Kidney (tissue), 14 donors: ENCODE data around the gene LCN2. TPM values are rescaled to one million over a fixed set of nuclear protein-coding genes. Genes with fewer than 3 reads are reported as not detected.
A peak's percentile ranks its signal among the peaks of the same experiment; 100 is the strongest.
"Not testable (repeated sequence)": the region's sequence is repeated elsewhere in the genome, so short reads cannot be mapped to it uniquely, and the experiment has no call there.

Experiments used
- DNase-seq, 5 donors: peaks; one replicate each; pipeline ENCODE4 v3.0.0-alpha.2; 2013 to 2020
- FAIRE-seq: peaks from 2 replicates; lab custom pipeline; 2012; peaks lifted over from hg19 to GRCh38; lab: Jason Lieb, UNC
- H3K27ac ChIP-seq, 2 donors: one replicate each; pipeline ENCODE4 v1.7.0; 2013; ENCODE audit warnings: low read depth in 2 of 2, low read length in 2 of 2, inconsistent platforms in 1 of 2
- H3K27me3 ChIP-seq: one replicate; pipeline ENCODE4 v1.7.1; 2013; ENCODE audit warnings: low read length, inconsistent platforms; ENCODE audit not compliant: control insufficient read depth, insufficient read depth
- H3K36me3 ChIP-seq, 3 donors: one replicate each; pipeline versions ENCODE4 v1.7.0 to v1.7.1; 2013; ENCODE audit warnings: low read length in 3 of 3, control low read depth in 1 of 3, inconsistent platforms in 1 of 3; ENCODE audit not compliant: insufficient read depth in 3 of 3, control insufficient read depth in 2 of 3
- H3K4me1 ChIP-seq, 3 donors: one replicate each; pipeline versions ENCODE4 v1.7.0 to v1.7.1; 2013; ENCODE audit warnings: low read length in 3 of 3, inconsistent platforms in 1 of 3, low read depth in 1 of 3; ENCODE audit not compliant: control insufficient read depth in 2 of 3, insufficient read depth in 2 of 3
- H3K4me3 ChIP-seq, 3 donors: one replicate each; pipeline versions ENCODE4 v1.7.0 to v1.8.1; 2013; ENCODE audit warnings: low read length in 3 of 3, control low read depth in 1 of 3, inconsistent platforms in 1 of 3
- H3K9ac ChIP-seq, 3 donors: one replicate each; pipeline versions ENCODE4 v1.7.0 to v1.7.1; 2013; ENCODE audit warnings: low read length in 3 of 3, control low read depth in 1 of 3, inconsistent platforms in 1 of 3
- H3K9me3 ChIP-seq, 3 donors: one replicate each; pipeline versions ENCODE4 v1.7.0 to v1.7.1; 2013; ENCODE audit warnings: low read length in 3 of 3, control low read depth in 1 of 3, inconsistent platforms in 1 of 3; ENCODE audit not compliant: control insufficient read depth in 2 of 3, insufficient read depth in 1 of 3
- intact Hi-C: fragments of 100-400 bp; cut with DNase I; formaldehyde crosslinking; loops from one replicate; pipeline ENCODE4 v1.11.1; 2022
- polyA plus RNA-seq: library from polyadenylated mRNA; stranded (reverse); fragments of 350-450 nt; fragmentation: Illumina TruSeq; extraction: RNeasy Lipid Tissue Mini Kit (QIAGEN cat#74804); gene quantifications from one replicate; pipeline ENCODE4 v1.2.3, GENCODE V29; 2014; ENCODE audit warnings: low read depth, low replicate concordance; ENCODE audit not compliant: insufficient read depth
- total RNA-seq: library from RNA; stranded (reverse); fragmentation: NEBNext Ultra II Directional; extraction: Animal tissue kit (Norgen Biotek cat#: 25700); gene quantifications from one replicate; pipeline ENCODE4 v1.2.1, GENCODE V29; 2021
- TF ChIP-seq, protein P1 (sequence below): IDR thresholded peaks from 3 replicates; pipeline ENCODE4 v1.5.1; 2012; ENCODE audit warnings: mild to moderate bottlenecking, moderate library complexity, borderline replicate concordance; ENCODE audit not compliant: insufficient read depth; ENCODE audit errors: extremely low read depth
- donor health status: control.
- donor health status: control.
- donor health status: control.
- donor health status: control.
- donor health status: control.
- donor health status: DM: yes; HTN: yes; CAD: no.
- donor health status: Normal renal cell carcinoma (clear cell type).

Gene LCN2
- total and polyA plus RNA-seq, 2 donors from 2014 or later = 8.2 to 198 TPM

DNA sequence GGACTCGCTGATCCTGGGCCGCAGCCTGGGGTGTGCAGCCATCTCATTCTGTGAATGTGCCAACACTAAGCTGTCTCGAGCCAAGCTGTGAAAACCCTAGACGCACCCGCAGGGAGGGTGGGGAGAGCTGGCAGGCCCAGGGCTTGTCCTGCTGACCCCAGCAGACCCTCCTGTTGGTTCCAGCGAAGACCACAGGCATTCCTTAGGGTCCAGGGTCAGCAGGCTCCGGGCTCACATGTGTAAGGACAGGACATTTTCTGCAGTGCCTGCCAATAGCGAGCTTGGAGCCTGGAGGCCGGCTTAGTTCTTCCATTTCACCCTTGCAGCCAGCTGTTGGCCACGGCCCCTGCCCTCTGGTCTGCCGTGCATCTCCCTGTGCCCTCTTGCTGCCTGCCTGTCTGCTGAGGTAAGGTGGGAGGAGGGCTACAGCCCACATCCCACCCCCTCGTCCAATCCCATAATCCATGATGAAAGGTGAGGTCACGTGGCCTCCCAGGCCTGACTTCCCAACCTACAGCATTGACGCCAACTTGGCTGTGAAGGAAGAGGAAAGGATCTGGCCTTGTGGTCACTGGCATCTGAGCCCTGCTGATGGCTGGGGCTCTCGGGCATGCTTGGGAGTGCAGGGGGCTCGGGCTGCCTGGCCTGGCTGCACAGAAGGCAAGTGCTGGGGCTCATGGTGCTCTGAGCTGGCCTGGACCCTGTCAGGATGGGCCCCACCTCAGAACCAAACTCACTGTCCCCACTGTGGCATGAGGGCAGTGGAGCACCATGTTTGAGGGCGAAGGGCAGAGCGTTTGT, 41.6 kb upstream of the LCN2 start:
- TF ChIP-seq, protein P1, sequence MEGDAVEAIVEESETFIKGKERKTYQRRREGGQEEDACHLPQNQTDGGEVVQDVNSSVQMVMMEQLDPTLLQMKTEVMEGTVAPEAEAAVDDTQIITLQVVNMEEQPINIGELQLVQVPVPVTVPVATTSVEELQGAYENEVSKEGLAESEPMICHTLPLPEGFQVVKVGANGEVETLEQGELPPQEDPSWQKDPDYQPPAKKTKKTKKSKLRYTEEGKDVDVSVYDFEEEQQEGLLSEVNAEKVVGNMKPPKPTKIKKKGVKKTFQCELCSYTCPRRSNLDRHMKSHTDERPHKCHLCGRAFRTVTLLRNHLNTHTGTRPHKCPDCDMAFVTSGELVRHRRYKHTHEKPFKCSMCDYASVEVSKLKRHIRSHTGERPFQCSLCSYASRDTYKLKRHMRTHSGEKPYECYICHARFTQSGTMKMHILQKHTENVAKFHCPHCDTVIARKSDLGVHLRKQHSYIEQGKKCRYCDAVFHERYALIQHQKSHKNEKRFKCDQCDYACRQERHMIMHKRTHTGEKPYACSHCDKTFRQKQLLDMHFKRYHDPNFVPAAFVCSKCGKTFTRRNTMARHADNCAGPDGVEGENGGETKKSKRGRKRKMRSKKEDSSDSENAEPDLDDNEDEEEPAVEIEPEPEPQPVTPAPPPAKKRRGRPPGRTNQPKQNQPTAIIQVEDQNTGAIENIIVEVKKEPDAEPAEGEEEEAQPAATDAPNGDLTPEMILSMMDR = no peak
- Histone ChIP-seq H3K36me3 (peaks cover 4 to 47% (median 30%) of the 10 kb centered on the region in 3 donors), H3K4me3 (no peak overlapping the region), H3K27me3 (no peaks in the 10 kb centered on the region), H3K9ac (no peak overlapping the region), H3K9me3 (no peaks in the 10 kb centered on the region), H3K4me1 (peaks cover 0 to 25% (median 22%) of the 10 kb centered on the region in 3 donors), H3K27ac (peak overlapping the region; percentile 49 to 66)
- FAIRE-seq (no peak), DNase-seq (peak in 1 of 5 donors; percentile 59)
- intact Hi-C loops = no loop called here

DNA sequence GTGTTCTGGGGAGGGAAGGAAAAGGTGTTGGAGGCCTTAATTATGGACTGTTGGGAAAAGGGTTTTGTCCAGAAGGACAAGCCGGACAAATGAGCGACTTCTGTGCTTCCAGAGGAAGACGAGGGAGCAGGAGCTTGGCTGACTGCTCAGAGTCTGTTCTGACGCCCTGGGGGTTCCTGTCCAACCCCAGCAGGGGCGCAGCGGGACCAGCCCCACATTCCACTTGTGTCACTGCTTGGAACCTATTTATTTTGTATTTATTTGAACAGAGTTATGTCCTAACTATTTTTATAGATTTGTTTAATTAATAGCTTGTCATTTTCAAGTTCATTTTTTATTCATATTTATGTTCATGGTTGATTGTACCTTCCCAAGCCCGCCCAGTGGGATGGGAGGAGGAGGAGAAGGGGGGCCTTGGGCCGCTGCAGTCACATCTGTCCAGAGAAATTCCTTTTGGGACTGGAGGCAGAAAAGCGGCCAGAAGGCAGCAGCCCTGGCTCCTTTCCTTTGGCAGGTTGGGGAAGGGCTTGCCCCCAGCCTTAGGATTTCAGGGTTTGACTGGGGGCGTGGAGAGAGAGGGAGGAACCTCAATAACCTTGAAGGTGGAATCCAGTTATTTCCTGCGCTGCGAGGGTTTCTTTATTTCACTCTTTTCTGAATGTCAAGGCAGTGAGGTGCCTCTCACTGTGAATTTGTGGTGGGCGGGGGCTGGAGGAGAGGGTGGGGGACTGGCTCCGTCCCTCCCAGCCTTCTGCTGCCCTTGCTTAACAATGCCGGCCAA, 40.8 kb upstream of the LCN2 start:
- peaks cover 4 to 40% (median 29%) of the 10 kb centered on the region in 3 donors for H3K36me3 ChIP-seq
- peaks cover 0 to 19% (median 14%) of the 10 kb centered on the region in 3 donors for H3K4me1 ChIP-seq
- H3K9ac ChIP-seq = no peak overlapping the region
- H3K9me3 ChIP-seq = no peaks in the 10 kb centered on the region
- H3K4me3 ChIP-seq = no peak overlapping the region
- intact Hi-C loops = no loop called here
- no peak for FAIRE-seq
- DNase-seq = peak in 1 of 5 donors; percentile 50
- TF ChIP-seq, protein P1 = no peak
- peak overlapping the region; percentile 32 to 66 for H3K27ac ChIP-seq
- no peaks in the 10 kb centered on the region for H3K27me3 ChIP-seq

DNA sequence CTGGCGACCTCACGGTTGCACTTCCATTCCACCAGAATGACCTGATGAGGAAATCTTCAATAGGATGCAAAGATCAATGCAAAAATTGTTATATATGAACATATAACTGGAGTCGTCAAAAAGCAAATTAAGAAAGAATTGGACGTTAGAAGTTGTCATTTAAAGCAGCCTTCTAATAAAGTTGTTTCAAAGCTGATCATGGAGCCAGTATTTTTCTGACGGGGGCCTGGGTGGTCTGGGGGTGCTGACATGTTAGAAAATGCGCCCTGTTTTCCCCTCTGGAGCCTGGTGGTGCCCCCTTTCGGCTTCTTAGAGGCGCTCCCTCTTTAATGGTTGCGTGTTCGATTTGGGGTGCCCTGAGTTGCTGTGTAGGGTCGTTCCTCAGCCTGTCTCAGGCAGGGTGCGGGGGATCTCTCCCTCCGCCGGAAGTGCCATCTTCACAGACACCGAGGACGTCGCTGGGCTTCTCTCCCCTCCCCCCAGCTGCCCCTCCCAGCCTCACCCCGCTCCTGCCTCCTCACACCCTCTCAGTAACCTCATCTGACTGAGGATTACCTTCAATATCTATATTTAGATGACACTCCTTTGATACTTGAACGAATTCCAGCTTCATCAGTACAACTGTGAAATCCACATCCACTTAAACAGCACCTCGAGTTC, 40.1 kb upstream of the LCN2 start:
- TF ChIP-seq, protein P1 = no peak
- Histone ChIP-seq H3K4me1 (peaks cover 0 to 15% (median 12%) of the 10 kb centered on the region in 3 donors), H3K27ac (peak overlapping the region; percentile 32 to 59), H3K9me3 (no peaks in the 10 kb centered on the region), H3K36me3 (peaks cover under 1 to 32% (median 23%) of the 10 kb centered on the region in 3 donors), H3K9ac (no peak overlapping the region), H3K4me3 (no peak overlapping the region), H3K27me3 (no peaks in the 10 kb centered on the region)
- FAIRE-seq (no peak), DNase-seq (peak in 1 of 5 donors; percentile 39)
- intact Hi-C loops = no loop called here

DNA sequence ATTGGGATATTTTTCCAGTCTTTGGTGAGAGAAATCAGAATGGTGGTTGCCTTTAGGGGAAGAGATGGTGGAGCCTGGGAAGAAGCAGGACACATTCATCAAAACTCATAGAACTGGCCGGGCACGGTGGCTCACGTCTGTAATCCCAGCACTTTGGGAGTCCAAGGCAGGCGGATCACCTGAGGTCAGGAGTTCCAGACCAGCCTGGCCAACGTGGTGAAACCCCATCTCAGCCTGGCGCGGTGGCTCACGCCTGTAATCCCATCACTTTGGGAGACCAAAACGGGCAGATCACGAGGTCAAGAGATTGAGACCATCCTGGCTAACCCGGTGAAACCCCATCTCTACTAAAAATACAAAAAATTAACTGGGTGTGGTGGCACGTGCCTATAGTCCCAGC, 37.5 kb upstream of the LCN2 start:
- H3K9ac ChIP-seq, FAIRE-seq, H3K9me3 ChIP-seq, H3K4me3 ChIP-seq, H3K27me3 ChIP-seq: not testable (repeated sequence)
- peak in 1 of 5 donors; percentile 52 for DNase-seq
- Histone ChIP-seq H3K4me1 (peaks cover 0 to 29% (median 19%) of the 10 kb centered on the region in 3 donors), H3K27ac (peak overlapping the region in 1 of 2 donors; percentile 33), H3K36me3 (peaks cover 0 to 14% (median 10%) of the 10 kb centered on the region in 3 donors)
- intact Hi-C loops = loop anchor here (10.0 kb wide), 1 partner anchor 167 kb away; no protein-coding TSS in a partner anchor
